LoVo (cell line): Measurements from ENCODE around the gene WIZ.

Experiments
- DNase-seq: peaks from one replicate; pipeline ENCODE4 v3.0.0-alpha.2; 2016; ENCODE audit warnings: low spot score

WIZ gene

DNA sequence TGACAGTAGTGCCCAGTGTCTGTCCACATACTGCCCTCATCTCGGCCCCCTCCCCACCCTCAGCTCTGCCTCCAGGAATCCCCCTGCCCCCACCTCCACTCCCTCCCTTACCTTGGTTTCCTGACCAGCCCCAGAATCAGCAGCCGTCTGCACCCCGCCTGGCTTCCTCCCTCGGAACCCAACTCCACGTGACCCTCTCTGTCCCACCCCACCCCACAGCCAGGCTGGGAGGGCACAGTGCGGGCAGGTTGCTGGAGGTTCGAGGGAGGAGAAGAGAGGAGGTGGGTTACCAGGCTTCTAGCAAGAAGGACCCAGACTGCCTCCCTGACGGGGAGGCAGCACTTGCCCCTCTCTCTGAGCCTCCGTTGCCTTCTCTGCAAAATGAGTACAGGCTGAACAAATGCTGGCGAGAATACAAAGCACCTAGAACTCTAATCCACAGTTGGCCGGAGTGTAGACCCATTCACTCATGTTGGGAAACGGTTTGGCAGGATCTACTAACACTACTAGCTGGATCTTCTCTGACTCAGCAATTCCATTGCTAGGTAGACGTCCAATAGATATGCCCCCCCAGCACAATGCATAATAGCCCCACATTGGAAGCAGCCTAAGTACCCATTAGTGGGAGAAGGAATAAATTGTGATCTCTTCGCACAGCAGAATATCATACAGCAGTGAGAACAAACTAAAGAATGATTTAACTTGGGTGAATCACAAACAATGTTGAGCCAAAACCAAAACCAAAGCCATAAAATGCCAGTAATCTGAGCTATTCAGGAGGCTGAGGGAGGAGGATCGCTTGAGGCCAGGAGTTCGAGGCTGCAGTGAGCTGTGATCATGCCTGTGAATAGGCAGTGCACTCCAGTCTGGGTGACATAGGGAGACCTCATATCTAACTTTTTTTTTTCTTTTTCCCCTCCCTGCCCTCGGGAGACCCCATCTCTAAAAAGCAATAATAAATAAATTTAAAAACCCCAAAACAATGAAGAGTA is 14.9 kb upstream of the WIZ start, which contains the start of gene RASAL3:
TSS of gene RASAL3 (minus strand) at position 151 of the 992 bp plus-strand sequence. CDS start 186 bp downstream, outside the sequence.
- no peak for DNase-seq

DNA sequence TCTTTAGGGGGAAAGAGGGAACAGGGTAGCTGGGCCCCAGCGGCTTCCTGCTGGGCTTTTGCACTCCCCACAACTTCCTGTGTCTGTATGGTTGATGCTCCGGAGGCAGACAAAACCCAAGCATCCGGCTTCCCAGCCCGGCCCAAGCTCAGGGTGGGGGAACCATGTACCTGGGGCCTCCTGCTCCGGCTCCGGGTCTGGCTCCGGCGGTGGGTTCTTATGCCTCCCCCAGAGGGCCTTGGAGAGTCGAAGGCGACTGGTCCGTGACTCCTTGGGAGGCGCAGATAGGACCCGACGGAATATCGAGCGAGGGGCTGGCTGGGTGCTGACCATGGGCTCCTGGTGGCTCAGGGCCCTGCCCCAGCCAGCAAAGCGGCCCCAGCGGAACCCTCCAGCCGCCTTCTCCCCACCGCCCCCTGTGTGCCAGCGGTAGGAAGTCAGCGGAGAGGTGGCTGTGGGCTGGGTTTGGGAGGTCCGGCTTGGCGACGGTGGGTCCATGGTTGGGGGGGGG is 14.2 kb upstream of the WIZ start:
- no peak for DNase-seq

DNA sequence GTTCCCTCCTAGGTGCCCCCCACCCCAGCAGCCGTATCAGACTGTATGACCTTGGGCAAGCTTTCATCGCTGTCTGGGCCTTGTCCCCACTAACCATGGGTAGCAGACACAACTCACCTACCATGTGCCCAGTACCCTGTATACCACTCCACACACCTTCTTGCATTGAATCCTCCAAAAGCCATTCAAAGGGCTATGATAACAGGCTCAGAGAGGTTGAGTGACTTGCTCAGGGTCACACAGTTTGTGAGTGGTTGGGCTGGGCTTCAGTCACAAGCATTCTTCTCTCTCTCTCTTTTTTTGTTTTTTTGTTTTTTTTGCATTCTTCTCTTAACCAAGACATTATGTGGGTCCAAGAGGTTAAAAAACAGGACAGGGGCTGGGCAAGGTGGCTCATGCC is 11.9 kb upstream of the WIZ start:
- DNase-seq = no peak

DNA sequence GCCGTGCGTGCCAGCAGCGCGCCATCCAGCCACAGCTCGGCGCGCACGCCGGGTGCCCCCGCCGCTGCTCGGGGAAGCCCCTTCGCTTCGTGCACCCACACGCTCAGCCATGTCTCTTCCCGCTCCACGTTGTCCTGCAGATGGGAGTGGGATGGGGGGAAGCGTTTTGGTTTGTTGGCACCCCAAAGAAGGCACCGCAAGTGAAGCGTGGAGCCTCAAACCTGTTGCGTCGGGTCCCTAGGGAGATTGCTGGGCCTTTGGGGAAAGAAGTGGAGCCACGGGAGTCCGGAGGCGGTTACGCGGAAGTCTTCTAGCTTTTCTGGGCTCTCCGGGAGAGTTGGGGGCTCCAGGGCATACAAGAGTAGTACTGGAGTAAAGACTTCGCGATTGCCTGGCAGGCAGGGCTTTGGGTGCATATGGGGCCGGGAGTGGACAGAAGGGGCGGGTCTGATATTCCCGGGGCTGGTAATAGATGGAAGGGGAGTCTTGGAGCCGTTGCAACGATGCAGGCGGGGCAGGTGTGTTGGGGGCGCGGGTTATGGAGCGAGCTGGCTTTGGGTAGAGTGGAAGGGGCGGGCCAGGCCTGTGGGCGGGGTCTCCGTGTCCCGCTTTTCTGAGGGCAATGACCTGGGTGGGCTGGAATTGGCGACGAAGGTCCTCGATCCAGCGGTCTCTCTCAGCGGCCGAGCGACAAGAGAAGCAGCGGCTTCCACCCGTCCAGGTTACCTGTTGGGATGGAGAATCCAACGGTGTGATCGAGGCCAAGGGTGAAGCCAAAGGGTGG is 8.1 kb upstream of the WIZ start:
- DNase-seq = no peak

DNA sequence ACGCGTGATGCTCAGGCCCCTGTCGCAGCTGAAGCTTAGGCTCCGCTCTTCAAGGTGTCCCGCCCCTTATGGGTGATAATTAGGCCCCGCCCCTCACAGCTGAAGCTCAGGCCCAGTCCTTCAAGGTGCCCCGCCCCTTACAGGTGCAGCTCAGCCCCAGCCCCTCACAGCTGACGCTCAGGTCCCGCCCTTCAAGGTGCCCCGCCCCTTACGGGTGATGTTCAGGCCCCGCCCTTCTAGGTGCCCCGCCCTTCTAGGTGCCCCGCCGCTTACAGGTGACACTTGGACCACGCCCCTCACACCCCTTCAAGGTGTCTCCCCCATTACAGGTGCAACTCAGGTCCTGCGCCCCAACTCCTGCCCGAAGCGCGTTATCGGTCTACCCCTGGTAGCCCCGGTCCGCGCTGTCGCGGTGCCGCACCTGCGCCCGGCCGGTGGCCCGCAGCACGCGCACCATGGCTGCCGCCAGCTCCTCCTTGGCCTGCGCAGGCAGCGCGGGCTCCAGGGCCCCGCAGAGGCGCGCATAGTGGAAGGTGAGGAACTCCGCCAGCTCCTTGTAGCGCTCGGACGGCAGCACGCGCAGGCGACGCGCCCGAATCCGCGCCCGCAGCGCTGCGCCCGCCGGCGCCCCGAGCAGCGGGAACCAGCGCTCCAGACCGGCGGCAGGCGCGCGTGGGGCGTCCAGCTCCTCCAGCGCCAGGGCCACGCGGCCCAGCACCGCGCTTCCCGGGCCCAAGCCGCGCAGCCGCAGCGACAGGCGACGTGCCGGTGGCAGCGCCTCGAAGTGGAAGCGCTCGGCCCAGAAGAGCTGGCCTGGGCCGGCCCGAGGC is 7.3 kb upstream of the WIZ start:
- no peak for DNase-seq

DNA sequence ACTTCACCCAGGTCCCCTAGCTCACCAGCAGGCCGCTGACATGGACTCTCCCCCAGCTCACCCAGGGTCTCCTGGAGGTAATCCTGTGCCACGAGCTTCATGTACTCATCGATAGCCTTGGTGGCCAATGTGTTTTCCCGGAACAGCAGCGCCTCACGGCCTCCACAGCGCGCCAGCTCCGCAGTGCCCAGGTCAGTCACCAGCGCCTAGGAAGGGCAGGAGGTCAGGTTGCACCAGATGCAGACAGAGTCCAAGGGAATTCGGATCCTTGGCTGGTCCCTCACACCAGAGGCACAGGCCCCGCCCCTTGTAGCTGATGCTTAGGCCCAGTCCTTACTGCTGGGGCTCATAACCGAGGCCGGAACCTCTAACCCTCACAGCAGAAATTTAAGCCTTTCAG is 6.7 kb upstream of the WIZ start:
- no peak for DNase-seq

DNA sequence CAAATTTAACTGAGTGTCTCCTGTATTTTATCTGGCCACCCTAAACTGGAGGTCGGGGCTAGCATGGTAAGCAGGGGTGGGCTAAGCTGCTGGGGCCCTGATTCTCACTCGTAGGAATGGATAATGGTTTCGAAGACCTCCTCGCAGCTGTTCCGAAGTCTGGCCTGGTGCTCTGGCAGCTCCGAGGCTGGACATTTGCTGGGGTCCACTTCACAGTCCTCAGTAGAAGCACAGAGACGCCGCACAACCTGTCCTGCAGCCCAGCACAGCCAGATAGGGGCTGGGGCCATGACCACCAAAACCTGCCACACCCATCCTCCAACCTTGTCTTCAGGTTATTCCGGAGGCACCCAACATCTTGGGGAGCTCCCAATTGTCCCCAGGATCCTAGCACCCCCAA is 6.2 kb upstream of the WIZ start:
- DNase-seq = no peak

DNA sequence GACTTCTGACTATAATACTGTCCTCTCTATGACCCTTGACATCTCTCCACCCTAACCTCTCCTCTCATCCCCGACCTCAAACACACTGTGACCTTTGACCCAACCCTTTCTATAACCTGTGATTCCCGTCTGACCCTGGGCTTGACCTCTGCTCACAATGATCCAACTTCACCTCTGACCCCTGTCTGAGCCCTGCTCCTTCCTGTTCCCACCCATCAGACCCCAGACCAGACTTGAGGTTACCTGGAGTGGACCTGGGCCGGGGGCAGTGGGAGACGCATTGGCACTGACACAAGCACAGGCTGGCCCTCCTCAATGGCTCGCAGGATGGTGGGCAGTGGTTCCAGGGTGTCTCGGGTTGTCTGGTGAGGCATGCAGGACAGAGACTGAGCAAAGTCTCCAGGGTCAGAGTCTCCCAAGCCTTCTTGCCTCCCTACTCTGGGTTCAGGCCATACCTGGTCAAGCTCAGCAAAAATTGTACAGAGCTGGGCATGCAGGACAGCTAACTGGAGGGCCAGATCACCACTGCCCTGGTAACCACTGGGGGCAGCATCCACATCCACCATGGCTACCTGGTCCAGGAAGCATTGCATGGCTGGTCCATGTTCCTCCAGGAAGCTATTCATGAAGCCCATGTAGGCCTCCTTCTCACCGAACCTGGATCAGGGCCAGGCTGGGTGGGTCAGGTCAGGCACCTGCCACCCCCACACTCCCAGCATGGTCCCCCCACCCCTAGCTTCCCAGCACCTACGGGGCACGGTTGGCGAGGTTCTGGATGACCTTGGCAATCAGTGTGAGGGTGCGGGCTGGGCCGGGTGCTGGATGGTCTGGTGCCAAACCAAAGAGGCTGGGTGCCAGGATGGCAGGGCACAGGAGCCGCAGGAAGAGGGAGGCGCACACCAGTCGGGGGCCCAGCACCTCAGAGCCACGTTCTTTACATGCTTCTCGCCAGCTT is 4.4 kb upstream of the WIZ start:
- DNase-seq = no peak

DNA sequence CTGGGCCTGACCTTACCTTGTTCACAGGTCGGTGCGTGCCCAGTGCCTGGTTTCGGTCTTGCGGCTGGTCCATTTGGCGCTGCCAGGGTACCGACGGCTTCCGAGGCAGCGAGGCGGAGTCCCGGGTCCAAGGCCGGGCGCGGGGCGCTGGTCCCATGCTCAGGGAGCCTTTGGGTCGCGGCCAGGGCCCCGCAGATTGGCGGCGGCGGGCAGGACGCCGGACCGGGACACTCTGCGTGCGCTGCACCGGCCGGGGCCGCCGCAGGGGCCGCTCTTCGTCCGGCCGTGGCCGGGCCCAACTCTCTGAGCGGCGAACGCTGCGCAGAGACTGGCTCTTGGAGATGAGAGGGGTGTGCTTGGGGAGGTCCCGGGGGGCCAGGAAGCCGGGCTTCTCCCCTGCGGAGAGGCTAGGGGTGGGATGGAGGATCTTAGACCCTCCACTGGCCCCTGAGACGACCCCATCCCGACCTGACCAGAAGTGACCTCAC is 3.4 kb upstream of the WIZ start:
- DNase-seq = no peak

DNA sequence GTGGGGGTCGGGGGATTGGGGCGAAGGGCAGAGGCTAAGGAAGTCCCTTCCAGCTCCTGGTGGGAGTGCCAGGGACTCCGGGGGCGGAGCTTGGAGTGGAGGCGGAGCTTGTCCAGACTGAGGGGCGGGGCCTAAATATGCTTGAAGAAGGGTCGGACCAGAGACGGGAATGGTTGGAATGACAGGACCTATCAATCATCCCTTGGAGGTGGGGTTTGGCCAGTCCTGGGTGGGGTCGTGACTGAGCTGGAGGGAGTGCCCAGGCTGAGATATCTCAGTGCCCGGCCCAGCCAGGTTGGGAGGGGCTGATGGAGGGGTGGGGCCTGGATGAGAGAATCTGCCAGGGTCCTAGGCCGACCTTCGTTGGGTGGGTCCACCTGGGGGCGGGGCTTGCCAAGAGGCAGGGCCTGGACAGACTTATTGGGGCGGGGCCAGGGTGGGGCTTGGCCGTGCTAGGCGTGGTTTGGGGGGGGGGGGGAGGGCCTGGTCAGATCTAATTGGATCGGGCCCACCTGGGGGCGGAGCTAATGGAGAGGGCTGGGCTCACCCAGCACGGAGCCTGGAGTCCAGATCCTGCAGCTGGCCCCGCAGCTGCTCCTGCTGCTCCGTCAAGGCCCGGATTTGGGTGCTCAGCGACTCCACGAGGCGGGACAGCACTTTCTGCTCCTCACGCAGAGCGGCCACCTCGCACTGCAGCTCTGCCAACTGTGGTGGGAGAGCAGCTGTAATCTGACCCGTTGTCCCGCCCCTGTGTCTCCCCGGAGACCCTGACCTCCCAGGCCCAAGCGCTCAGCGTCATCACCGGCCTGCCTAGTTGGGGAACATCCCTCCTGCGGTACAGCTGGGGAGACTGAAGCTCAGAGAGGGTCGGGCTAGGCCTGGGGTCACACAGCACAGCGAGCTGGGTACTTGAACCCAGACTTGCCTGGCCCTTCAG is 2.6 kb upstream of the WIZ start:
- DNase-seq = peak; percentile 62

DNA sequence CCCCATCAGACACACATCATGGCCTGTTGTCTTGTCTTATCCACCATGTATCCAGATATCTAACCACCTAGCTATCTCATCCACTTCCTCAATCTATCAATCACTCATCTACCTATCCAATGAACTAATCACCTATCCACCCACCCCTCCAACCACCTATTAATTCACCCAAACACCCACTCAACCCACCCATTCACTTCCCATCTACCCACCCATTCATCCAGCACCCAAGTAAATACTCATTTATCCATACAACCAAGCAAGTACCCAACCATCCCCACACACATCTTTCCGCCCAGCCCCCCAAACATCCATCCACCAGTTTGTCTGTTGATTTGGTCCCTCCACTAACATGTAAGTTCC is 753 bp upstream of the WIZ start:
- no peak for DNase-seq

DNA sequence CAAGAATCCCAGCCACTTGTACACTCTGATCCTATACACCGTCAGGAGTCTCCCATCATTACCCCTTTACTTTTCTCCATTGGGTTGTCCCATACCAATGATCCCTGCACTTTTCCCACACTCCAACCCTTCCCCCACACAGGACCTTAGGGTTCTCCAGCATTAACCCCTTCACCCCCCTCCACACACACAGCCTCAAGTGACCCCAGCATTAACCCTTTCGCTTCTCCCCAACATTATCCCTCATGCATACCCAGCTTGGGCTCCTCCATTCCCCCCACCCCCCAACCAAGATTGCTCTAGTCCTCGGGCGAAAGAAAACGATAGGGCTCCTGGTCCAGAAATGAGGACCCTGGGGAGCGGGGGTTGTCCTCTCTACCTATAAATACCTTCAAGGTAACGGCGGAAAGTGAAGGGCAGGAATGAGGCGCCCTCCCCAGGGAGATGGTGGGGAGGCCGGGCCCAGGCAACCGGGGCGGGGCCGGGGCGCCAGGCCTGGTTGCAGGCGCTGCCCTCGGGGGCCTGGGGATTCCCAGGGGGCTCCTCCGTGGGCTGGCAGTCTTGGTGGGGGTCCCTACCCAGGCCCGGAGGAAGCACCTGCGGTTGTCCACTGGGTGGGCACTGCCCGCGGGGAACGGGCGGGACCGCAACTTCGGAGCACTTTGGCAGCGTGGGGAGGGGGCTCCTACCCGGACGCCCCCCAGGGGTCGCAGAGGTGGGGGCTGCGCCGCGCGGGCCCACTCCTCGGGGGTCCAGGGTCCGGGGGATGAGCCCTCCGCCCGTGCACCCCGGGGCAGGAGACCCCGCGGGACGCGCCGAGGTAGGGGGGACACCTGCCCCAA is 757 bp downstream of the WIZ start:
- DNase-seq = no peak

DNA sequence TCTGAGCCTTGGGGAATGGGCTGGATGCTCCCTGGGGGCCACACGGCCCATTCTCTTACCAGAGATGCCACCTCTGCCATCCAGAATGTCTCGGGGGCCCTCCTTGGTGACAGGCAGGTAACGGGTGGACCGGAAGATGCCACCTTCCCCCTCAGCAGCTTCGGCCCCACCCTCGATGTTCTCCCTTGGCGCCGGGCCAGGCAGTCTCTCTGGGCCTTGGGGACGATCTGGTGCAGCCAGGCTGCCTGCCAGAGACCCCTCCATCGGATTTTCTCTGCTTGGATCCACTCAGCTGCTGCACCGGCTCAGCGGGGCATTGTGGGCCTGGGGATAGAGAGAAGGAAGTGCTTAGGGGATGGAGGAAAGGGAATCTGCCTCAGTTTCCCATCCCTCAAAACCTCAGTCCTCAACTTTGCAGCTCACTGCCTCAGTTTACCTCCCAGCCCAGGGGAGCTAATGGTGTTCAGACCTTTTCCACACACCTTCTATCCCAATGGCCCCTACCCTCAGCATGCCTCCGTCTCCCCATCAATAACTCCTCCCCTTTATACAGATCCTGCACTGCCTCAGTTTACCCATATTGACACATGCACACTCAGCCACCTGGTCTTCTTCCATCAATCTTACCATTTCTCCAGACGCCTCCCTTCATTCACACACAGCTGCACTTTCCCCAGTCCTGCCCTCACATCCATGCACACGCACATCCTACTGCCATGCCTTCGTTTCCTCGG is 1.5 kb downstream of the WIZ start:
- DNase-seq = no peak

DNA sequence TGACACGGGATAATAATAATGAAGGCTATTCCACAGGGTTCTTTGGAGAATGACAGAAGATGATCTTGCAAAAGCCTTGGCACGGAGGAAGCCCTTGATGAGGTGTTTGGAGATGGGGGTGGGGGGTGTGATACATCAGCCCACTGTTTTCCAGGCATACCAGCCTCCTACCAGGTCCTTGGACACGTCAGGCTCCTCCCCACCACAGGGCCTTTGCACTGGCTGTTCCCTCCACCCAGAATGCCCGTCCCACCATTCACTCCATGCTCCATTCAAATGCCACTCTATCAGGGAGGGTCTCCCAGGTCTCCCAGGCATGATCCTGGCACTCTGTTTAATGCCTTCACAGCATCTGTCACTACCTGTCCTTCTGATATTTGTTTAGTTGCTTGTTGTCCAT is 2.7 kb downstream of the WIZ start:
- no peak for DNase-seq

DNA sequence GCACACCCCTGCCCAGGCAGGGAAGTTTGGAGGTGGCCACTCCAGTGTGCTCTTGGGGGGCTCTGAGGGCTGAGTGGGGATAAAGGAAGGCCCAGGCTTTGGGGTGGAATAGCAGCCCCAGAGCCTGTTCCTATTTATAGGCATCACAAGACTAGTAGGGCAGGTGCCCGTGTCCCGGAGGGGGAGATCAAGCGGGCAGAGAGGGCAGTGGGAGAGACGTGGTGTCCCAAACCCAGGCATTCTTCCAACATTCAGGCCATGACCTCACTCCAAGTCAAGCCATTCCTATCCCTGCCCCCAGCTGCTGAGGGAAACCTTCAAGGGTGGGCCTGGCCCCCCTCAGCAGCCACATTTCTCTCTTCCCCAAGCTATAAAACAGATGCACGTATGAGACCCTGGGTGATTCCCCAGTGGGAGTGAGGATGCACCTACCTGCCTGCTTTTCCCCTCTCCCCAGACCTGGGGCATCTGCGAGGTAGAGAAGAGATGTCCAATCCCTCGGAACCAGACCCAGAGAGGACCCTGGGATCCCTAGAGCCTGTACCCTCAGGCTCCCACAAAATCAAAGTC is 3.9 kb downstream of the WIZ start:
- DNase-seq = no peak

DNA sequence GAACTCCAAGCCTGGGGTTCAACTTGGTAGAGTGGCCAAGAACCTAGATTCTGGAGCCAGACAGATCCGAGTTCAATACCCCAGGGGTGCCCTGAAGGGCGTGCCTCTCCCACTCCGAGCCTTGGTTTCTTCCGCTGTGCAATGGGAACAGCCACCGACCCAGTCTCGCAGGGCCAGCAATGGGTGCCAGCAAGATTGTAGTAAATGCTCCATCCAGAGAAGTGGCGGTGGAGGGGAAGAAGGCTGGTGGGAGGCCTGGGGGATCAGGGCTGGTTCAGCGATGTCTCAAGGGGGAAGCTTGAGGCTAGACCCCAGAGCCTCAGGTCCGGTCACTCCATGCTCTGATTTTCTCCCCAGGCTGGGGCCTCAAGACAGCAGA is 4.5 kb downstream of the WIZ start:
- DNase-seq = no peak

DNA sequence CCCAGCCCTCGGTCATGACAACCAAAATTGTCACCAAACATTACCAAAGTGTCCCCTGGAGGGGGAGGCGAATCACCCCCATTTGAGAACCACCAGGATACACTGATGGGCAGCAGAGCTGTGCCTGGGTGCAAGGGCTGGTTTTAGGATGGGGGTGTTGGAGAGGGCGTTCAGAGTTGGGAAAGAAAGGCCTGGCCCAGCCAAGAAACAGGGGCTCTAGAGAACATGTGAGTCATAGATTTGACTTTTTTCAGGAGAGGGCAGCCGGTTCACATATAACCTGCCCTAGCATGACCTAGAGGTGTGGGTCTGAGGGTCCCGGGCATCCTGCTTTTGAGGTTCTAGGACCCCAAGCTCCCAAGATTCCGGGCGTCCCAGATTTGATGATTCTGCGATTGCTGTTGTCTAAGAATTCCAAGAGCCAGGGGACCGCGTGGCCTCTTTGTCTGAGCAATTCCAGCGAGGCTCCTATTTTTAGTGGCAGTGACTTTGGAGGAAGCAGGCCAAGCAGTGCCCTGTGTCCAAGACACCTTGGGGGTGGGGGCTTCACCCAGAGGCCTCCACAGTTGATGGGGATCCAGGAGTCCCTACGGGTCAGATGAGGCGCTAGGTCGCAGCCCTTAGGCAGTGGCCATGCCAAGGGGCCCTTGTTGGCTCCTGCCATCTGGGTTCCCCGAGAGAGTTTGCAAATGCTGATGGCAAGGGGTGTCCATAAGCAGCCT is 5.1 kb downstream of the WIZ start:
- no peak for DNase-seq
